GM18858 (cell line): ENCODE measurements around the gene SPEN.

Source experiments
- ATAC-seq: cut with Tn5 transposase; IDR thresholded peaks from one replicate; pipeline ENCODE4 v1.9.1; 2021; ENCODE audit not compliant: unreplicated experiment

Gene SPEN

DNA sequence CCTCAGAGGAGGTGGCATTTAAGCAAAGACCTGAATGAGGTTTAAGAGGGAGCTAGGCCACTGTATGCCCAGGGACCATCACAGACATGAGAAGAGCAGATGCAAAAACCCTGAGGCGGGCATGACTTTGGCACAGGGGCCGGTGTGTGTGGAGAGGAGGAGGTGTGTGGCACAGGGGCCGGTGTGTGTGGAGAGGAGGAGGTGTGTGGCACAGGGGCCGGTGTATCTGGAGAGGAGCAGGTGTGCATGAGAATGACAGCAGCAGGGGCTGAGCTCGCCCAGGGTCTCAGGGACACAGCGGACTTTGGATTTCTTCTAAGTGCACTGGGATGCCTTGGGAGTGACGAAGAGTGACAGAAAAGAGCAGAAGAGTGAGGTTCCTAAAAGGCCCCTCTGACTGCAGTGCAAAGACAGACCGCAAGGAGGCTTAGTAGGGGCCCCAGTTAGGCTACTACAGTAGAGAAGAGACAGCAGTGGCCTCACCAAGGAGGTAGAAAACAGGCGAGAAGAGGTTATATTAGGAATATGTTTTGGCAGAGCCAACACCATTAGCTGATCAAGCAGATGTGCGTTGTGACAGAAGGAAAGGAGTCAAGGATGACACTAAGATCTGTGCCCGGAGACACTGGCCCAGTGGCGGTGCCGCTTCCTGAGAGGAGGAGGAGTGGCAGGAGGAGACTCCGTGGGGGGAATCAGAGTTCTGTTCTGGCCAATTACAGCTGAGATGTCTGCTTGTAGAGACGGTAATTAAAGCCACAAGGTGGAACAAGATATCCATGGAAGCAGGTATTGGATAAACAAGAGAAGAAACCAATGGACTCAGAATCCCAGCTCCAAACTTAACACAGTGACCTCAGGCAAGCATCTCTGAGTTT, 110.0 kb downstream of the SPEN start:
- ATAC-seq: no peak

DNA sequence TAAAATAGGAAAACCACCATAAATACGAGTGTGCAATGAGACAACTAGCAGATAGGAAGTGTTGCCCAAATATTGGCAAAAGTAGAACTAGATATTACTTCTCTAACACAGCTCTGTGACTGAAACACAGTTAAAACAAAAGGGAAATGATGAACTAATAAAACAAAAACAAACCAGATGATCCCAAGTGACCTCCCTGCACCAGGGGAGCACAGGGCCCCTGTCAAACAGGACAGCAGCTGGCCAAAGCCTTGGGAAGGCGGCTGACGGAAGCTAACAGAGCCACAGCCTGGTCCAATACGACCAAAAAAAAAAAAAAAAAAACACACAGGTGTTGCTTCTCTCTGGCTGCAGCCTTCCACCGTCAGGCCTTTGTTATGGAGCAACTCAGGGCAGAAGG, 110.6 kb downstream of the SPEN start:
- ATAC-seq: no peak

GRCh38 chr1:15958793-15959192, 111.3 kb downstream of the SPEN start:
- no peak for ATAC-seq

- no peak for ATAC-seq
Observed at GRCh38 chr1:15959424-15959823, 111.9 kb downstream of the SPEN start.

GRCh38 chr1:15959827-15960446, 112.4 kb downstream of the SPEN start:
- no peak for ATAC-seq

DNA sequence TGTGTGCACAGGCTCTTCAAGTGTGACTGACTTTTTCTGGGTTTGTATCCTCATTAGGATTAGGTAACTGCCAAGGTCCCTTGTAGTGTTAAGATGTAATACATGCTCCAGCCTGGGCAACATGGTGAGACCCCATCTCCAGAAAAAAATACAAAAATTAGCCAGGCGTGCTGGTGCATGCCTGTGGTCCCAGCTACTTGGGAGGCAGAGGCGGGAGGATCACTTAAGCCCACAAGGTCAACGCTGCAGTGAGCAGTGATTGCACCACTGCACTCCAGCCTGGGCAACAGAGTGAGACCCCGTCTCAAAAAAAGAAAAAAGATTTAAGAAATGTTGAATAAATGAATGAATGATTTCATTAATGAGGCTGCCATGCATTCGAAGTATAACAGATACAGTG, 113.3 kb downstream of the SPEN start:
- ATAC-seq: no peak

DNA sequence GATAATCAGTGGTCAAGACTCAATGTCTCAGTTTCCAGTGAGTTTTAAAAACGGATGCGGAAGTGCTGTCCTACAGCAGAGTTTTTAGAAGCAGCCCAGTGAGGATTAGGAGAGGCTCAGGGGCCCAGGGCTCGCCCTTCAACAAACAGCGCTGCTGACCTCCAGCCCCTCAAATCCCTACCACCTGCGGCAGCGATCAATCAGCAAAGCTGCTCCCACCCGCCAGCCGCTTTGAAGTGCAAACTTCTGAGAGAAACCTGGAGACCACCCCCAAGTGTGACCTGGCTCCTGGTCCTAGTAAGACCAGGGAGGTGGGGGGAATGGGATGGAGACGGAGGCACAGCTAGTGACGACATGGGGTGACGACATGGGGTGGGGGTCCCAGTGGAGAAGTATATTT, 114.0 kb downstream of the SPEN start:
- no peak for ATAC-seq

GRCh38 chr1:15962176-15962575, 114.7 kb downstream of the SPEN start:
- ATAC-seq: no peak

DNA sequence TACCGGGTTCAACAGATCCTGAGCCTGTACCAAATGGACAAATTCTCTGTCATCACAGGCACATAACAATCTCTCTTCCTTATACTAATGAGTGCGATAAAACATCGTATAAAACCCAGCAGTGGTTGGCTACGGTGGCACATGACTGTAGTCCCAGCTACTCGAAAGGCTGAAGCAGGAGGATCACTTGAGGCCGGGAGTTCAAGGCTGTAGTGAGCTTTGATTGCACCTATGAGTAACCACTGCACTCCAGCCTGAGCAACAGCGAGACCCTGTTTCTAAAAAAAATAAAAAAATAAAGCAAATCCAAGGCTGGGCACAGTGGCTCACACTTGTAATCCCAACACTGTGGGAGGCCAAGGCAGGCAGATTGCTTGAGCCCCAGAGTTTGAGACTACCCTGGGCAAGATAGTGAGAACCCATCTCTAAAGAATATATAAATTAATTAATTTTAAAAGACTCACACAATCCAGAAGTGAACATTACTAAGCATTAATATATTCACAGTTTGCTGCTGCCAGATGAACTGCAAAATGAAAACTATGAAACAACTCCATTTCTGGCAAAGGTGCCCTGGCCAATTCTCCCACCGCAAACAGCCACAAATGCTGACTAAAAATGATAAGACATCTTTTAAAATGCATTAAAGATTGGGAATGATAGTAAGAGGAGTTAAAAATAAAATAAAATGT, 115.3 kb downstream of the SPEN start:
- ATAC-seq: no peak

GRCh38 chr1:15963363-15963967, 116.0 kb downstream of the SPEN start:
- ATAC-seq: no peak

DNA sequence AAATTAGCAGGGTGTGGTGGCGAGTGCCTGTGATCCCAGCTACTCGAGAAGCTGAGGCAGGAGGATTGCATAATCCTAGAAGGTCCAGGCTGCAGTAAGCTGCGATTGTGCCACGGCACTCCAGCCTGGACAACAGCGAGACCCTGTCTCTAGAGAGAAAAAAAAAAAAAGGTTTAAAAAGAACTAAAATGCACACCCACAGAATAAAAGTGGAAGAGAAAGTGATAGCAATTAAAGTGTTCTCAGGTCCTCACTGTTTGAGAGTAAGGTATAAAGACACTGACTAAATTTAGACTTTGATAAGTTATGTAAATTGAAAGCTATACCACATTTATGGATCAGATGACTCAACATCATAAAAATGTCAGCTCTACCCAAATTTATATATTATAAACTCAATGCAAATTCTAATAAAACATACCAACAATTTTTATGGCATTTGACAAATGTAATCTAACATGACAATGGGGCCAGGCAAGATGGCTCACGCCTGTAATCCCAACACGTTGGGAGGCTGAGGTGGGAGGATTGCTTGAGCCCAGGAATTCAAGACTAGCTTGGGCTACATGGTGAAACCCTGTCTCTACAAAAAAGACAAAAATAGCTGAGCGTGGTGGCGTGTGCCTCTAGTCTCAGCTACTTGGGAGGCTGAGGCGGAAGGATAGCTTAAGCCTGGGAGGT, 116.6 kb downstream of the SPEN start:
- ATAC-seq: no peak

DNA sequence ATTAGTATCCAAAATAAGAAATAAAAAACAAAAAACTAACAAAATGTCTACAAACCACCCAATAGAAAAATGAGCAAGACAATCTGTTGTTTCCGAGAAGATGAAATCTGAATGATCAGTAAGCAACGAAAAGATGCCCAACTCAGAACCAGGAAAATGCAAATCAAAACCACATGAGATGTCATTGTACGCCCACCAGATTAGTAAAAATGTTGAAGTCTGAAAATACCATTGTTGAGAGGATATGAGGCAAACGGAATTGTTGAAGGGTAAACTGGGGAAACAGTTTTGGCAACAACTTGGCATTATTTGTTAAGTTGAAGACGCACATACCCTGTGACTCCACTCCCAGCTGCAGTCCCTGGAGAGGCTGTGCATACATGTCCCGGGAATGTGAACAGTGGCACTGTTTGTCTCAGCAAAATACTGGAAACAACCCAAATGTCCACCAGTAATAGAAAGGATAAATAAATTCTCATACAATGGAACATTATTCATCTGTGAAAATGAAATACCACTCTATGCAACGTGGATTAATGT, 117.8 kb downstream of the SPEN start:
- ATAC-seq: no peak

DNA sequence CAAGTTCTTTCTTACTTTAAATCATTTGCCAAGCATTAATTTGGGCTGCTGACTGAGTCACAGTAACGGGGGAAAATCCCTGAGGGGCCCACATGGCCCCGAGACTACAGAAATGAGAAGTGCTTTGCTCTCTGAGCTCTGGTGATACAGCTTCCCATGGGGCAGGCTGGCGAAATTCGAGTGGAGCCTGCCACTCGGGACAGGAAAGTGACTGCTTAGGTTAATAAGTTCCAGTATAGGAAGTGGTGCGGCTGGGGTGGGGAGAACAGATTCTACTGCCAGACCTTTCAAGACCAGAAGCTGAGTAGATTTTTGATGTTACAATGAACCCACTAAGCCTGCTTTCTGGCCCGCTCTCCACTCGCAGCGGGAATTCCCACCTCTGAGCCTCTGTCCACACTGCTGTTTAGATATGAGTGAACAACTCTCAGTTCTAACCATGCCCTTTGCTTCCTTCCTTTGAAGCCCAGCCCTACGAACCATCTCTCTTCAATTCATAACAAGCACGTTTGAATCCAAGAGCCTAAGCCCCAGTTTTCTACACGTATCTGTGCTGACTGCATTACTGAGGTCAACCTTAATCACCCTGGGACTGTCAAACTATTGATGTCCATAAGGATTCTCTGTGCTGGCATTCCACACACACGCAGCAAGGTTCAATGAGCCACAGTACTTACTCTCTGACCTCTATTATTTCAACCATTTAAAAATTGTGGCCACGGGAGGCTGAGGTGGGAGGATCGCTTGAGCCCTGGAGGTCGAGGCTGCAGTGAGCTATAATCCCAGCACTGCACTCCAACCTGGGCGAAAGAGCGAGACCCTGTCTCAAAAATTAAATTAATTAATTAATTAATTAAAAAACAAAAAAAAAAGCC, 118.8 kb downstream of the SPEN start:
- ATAC-seq: peak; percentile 50

GRCh38 chr1:15966956-15967344, 119.4 kb downstream of the SPEN start:
- no peak for ATAC-seq

- no peak for ATAC-seq
Observed at GRCh38 chr1:15968172-15968571, 120.7 kb downstream of the SPEN start.

- ATAC-seq: no peak
Observed at GRCh38 chr1:15969321-15969880, 121.9 kb downstream of the SPEN start.

- ATAC-seq: no peak
Observed at GRCh38 chr1:15970911-15971310, 123.4 kb downstream of the SPEN start.

GRCh38 chr1:15972409-15972808, 124.9 kb downstream of the SPEN start:
- ATAC-seq: no peak

- ATAC-seq: no peak
Observed at GRCh38 chr1:15973772-15974171, 126.3 kb downstream of the SPEN start.
